HG03469 (cell line): Measurements from ENCODE around the gene CCDC146.
"Not testable (repeated sequence)": the region's sequence is repeated elsewhere in the genome, so short reads cannot be mapped to it uniquely, and the experiment has no call there.

Experiments
- ATAC-seq: cut with Tn5 transposase; IDR thresholded peaks from one replicate; pipeline ENCODE4 v1.9.1; 2021; ENCODE audit warnings: mild to moderate bottlenecking, moderate library complexity, moderate number of reproducible peaks; ENCODE audit not compliant: unreplicated experiment

The CCDC146 gene

DNA sequence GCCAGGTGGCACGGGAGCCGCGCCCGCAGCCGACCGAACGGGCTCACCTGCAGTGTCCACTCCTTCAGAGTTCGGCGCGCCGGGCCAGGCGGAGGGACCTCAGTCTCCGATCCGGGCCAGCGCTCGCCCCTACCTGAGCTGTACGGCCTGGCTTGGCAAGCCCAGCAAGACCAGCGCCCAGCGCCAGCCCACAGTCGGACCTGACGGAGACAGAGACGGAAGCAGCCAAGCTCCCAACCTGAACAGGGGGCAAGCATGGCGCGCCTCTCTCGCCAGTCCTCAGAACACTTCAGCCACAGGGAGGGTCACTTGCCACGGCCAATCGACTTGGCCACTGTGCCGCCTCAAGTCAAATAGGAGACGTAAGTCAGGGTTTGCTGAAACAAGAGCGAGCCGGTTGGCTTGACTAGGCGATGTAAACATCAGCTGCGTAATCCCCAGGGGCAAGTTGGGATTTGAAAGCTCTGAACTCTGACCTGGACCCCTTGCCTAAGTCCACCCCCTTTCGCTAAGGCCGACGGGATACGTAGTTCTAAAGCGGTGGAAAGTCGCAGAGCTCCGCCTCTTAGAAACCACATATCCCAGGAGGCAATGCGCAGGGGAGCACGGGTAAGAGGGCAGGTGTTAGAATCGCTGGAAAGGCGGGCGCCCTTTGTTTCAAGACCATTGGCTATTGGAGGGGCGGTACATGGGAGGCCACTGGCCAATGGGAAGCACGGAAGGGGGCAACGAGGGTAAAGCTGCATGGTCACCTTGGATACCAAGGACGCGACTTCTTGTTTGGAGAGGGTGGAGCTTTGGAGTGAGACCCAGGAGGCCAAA is at the start of gene CCDC146:
Gene CCDC146 (plus strand): TSS at position 756 of the 822 bp plus-strand sequence. CDS start 45,054 bp downstream, outside the sequence.
- ATAC-seq: peak; percentile 94

DNA sequence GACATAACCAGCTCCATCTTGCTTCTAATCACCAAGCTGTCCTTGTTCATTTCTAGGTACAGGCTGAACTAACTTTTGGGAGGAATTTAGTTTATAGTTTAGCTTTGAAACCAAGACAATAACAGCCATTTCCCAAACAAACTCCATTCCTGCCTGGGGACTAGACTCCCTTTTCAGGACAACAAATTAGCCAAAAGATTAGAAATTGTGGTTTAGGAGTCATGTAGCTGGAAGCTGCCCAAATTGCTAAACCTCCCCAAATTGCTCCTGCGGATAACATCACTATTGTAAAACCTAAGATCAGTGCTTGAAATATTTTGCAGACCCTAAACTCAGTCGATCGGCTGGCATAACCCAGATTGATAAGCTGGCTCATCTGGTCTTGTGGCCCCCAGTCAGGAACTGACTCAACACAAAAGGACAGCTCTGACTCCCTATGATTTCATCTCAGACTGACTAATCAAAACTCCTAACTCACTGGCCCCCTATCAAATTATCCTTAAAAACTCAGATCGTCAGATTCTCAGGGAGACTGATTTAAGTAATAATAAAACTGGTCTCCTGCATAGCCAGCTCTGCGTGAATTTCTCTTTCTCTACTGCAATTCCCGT is 47.5 kb upstream of the CCDC146 start:
- not testable (repeated sequence) for ATAC-seq

- ATAC-seq: not testable (repeated sequence)
These were observed 45.4 kb upstream of the CCDC146 start for GRCh38 chr7:77077060-77077459.

DNA sequence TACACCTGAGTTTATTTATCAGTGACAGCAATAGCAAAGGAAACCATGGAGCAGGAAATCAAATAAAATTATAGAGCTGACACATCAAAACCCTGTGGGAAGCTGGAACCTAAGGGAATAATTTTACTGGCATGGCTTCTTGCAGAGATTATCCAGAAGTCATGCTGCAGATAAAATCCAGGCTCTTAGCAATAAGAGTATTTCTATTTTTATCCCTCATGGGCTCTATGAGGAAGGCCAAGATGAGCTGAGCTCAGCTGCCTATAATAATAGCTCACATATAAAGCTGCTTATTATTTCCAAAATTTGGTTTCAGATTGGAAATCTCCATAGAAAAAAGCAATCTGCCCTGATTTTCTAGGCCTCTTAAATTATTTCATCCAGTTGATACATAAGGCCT is 43.3 kb upstream of the CCDC146 start:
- ATAC-seq: not testable (repeated sequence)

DNA sequence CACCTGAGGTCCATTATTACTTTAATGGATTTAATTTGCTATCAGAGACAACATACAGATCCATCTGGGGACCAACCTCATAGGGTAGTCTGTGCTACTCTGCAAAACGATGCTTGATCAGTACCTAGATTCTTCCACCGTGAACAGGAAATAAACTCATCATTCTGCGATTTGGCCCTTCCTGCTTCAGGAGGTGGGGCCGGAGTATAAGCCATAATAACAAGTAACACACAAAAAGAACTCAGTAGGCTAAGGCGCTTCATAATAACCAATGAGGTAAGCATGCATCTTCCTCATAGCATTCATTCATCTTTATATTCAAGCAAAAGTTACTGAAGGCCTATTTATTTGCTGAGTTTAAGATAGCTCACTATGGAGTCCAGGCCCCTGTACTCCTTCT is 42.8 kb upstream of the CCDC146 start:
- ATAC-seq: not testable (repeated sequence)

- not testable (repeated sequence) for ATAC-seq
These were observed 42.2 kb upstream of the CCDC146 start for GRCh38 chr7:77080236-77080635.

- not testable (repeated sequence) for ATAC-seq
These were observed 40.2 kb upstream of the CCDC146 start for GRCh38 chr7:77082192-77082591.

GRCh38 chr7:77092301-77092700 is 30.1 kb upstream of the CCDC146 start:
- ATAC-seq: not testable (repeated sequence)

DNA sequence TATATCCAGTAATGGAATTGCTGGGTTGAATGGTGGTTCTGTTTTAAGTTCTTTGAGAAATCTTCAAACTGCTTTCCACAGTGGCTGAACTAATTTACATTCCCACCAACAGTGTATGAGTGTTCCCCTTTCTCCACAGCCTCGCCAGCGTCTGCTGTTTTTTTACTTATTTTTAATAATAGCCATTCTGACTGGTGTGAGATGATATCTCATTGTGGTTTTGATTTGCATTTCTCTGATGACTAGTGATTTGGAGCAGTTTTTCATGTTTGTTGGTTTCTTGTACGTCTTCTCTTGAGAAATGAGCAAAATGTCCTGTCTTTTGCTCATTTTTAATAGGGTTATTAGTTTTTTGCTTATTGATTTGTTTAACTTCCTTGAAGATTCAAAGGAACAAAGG is 21.9 kb upstream of the CCDC146 start:
- ATAC-seq: not testable (repeated sequence)

DNA sequence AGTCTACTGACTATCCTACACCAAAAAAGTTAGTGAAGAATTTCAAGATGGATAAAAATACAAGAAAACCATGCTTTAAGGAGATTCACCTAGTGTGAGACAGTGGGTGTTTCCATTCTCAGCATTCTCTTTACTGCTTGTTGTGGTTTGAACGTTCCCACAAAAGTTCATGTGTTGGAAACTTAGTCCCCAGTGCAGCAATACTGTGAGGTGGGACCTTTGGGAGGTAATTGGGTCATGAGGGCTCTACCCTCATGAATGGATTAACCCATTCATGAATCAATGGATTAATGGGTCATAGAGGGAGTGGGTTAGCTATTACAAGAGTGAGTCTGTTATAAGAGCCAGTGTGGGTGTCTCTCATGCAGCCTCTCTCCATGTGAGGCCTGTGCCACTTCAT is 21.2 kb upstream of the CCDC146 start:
- not testable (repeated sequence) for ATAC-seq

- ATAC-seq: not testable (repeated sequence)
These were observed 19.7 kb upstream of the CCDC146 start for GRCh38 chr7:77102671-77103070.

DNA sequence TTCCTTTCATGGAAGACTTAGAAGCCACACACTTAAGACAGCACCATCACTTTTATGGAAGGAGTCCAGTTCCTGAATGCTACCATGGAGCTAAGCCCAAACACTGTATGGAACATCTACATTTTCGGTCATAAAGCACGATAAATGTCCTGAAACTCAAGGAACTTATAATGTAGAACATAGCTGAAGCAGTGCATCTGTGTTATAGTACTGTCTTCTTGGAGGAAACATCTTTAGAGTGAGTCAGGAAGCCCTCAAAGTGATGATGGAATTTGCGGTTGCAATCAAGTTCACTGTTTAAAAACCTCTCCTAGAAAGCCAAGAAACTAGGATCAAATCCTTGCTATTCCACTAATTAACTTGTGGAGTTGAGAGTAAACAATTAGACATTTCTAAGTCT is 16.5 kb upstream of the CCDC146 start:
- ATAC-seq: not testable (repeated sequence)

DNA sequence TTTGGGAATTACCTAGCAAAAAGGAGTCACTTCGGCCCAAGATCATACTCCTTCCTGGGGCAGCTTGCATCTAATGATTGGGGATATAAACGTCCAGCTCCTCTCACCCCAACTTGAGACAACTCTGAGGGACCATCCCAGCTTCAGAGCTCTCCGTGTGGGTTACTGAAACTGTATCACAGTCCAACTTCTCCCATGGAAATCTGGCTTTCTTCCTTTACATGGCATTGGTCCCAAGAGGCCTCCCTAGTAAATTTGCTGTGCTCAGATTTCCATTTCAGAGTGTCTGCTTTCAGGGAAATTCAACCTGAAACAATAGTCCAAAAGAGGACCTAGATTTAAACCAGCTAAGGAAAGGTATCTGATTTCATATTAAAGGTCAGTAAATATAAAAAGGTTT is 14.8 kb upstream of the CCDC146 start:
- not testable (repeated sequence) for ATAC-seq

GRCh38 chr7:77108362-77108761 is 14.1 kb upstream of the CCDC146 start:
- ATAC-seq: not testable (repeated sequence)

DNA sequence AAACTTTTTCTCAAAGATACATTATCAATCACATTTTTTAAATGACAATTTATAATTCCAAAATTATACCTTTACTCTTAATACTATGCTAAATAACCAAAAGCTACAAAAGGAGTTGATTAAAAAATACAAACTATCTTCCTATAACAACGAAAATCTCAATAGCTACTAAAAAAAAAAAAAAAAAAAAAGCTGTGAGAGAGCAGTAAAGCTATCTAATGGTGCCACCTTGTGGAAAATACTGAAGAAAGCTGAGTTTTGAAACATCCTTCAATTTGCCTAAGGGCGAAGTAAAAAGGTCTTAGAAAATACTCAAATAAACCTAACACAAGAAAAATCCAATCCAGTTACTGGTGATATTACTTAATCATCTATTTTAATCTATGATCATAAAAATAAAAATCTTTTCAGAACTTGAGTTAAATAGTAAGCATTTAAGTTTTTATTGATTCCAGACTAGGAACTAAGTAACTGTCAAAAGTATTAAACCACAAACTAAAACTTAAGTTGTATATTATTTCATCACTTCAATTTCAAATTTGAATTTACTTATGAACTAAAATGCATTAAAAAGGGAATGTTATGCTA is 9.6 kb upstream of the CCDC146 start:
- ATAC-seq: not testable (repeated sequence)

- ATAC-seq: not testable (repeated sequence)
These were observed 3.1 kb downstream of the CCDC146 start for GRCh38 chr7:77125486-77125885.

DNA sequence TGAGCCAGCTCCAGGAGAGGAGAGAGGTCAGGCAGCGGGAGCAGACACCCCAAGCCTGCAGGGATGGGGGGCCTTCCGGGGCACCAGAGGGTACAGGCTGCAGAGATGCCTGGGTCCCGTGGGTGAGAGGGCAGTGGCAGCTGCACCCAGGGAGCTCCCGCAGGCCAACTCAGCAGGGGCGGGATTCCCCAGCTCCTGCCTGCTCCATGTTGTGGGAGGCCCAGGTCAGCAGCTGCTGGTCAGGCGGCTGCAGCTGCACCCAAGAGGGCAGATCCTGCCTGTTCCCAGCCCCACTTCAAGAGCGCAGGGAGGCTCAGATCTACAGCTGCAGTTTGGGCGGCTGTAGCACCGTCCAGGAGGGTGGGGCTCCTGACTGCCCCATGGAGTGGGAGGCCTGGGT is 4.6 kb downstream of the CCDC146 start:
- not testable (repeated sequence) for ATAC-seq

DNA sequence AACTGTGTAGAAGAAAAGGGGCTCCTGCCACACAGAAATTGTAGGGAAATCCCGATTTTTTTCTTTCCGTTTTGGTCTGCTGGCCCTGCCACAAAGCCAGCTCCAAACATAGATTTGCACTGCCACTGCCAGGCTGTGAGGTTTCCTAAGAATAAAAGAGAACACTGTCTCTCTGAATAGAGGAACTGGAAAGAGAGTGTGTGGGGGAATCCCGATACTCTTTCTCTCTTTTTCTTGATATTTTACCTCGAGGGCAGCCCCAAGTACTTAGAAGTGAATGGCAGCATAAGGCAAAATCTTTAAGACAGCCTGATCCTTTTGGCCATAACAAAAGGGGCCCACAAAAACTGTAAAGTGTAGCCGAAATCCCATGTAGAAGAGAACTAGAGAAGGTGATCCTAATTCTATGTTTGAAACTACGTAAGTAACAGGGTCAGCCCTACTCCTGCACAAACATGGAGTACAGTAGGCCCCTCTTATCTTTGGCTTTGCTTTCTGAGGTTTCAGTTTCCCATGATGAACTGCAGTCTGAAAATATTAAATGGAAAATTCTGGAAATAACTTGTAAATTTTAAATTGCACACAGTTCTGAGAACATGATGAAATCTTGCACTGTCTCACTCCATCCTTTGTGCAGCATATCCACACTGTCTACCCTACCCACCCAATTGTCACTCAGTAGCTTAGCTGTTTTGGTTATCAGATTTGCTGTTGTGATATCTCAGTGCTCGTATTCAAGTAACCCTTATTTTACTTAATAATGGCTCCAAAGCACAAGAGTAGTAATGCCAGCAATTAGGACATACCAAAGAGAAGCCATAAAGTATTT is 6.4 kb downstream of the CCDC146 start:
- peak; percentile 64 for ATAC-seq

GRCh38 chr7:77131781-77132180 is 9.4 kb downstream of the CCDC146 start:
- not testable (repeated sequence) for ATAC-seq

- not testable (repeated sequence) for ATAC-seq
These were observed 16.3 kb downstream of the CCDC146 start for GRCh38 chr7:77138668-77139067.

DNA sequence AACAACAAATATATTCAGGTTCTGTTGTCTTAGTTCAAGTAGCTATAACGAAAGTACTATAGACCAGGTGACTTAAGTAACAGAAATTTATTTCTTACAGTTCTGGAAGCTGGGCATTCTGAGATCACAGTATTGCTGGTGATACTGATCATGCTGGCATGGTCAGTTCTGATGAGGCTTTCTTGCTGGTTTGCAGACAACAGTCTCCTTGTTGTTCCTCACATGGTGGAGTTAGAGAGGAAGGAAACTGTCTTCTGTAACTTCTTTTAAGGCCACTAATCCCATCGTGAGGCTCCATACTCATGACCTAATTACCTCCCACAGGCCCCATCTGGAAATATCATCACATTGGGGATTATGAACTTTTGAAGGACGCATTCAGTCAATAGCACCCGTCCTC is 17.9 kb downstream of the CCDC146 start:
- ATAC-seq: not testable (repeated sequence)
